Raji (cell line): ENCODE results near the gene RNF149.

ENCODE experiments used
- POLR2A ChIP-seq: IDR thresholded peaks from 2 replicates; pipeline ENCODE4 v1.6.1; 2011; ENCODE audit warnings: low read depth, low read length, control low read depth; ENCODE audit not compliant: insufficient read depth

Gene RNF149

DNA sequence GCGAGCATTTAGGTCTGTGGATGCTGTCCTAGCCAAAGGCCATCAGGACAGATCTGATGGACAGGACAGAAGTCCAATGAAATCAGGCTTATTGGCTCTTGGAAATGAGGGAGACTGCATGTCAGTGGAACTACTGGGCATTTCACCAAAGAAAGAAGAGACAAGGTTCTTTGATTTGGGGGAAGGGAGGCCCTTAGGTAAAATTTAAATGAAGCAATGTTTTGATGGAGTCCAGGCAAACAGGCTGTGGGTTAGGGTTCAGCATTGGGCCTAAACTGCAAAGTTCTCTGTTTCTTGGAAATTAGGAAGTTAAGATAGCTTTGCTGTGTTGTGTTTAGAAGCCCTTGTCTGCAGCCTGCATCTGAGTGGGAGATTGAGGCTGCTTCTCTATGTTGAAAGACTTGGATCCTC is 31.6 kb upstream of the RNF149 start:
- TF ChIP-seq POLR2A, result no peak

DNA sequence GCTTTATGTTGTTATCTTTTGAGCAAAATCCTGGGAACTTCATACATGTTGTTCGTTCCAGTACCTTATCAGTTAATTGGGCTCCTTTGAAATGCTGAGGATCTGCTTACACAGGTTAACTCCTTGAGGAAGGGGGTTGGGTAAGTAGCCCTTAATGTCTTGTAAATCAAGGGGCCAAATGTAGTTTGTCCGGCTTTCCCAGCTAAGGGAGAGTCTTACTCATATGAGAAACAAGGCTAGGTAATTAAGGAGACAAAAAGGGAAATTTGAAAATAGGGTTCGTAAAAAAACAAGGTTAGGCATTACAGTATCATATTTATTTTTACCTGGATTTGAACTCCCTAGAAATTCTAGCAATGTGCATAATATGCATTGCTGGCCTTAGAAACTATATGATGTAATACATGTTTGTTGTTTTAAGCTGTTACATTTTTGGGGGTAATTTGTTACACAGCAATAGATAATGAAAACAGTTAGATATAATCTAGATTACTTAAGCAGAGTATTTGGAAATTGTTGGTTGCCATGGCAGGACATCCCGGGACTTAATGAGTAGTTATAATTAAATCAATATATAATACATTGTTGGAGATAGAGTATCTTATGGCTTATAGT is 30.9 kb upstream of the RNF149 start:
- TF ChIP-seq POLR2A, result no peak

DNA sequence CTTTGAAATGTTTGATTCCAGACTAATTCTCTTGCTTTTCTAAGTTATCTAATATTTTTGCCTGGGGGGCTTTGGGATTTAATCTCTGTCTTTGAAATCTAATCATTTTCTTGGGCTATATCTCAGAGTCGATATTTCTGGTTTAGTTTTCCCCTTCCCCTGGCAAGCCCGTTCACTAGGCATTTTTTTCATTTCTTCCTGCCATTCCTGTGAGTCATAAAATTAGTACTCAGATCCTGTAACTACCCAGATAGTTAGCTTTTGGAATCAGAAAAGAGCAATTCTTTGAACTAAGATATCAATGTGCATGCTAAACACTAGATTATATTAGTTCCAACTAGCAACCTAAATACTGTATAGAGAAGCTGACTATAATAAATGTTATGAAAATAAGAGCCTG is 29.4 kb upstream of the RNF149 start:
- no peak for TF ChIP-seq POLR2A

DNA sequence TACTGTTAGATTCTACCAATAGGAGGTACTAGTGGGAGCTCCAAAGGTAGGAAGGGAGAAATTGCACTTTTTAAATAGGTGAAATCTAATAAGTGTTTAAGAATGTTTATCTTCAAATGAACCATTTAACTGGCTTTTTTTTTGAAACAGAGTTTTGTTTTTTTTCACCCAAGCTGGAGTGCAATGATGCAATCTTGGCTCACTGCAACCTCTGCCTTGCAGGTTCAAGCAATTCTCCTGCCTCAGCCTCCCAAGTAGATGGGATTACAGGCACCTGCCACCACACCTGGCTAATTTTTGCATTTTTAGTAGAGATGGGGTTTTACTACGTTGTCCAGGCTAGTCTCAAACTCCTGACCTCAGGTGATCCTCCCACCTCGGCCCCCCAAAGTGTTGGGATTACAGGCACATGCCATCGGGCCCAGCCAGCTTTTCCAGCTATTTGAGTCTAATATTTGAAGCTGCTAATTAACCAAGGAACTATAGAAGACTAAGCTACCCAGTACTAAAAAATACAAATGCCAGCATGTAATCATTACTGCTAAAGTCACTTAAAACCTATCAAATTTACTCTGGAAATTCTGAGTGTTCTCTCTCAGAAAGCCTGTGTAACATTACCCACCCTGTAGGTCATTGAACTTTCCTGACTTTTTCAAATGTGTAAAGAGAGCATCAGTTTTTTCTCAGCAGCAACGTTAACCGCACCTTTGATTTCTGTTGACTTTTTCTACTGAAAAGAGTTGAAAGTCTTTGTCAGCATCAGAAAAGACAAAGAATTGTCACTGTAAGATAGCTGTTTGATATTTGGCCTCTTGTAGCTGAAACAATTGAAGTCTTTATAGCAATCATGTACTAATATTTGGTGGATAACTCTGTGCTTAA is 24.6 kb upstream of the RNF149 start:
- no peak for TF ChIP-seq POLR2A

DNA sequence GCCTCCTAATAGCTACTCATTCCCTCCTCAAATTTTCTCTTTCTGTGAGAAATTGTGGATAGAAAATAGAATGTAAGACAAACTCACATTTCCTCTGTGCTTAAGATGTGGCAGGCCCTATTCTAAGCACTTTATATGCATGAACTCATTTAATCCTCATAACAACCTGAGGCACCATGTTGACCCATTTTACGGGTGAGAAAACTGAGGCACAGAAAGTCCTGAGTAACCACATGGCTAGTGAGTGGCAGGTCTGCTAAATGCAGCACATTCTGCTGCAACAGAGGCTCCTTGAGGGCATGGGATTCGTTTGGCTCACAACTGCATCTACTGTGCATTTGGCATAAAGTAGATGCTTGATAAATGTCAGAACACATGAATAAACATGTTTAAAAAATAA is 22.7 kb upstream of the RNF149 start:
- no peak for TF ChIP-seq POLR2A

DNA sequence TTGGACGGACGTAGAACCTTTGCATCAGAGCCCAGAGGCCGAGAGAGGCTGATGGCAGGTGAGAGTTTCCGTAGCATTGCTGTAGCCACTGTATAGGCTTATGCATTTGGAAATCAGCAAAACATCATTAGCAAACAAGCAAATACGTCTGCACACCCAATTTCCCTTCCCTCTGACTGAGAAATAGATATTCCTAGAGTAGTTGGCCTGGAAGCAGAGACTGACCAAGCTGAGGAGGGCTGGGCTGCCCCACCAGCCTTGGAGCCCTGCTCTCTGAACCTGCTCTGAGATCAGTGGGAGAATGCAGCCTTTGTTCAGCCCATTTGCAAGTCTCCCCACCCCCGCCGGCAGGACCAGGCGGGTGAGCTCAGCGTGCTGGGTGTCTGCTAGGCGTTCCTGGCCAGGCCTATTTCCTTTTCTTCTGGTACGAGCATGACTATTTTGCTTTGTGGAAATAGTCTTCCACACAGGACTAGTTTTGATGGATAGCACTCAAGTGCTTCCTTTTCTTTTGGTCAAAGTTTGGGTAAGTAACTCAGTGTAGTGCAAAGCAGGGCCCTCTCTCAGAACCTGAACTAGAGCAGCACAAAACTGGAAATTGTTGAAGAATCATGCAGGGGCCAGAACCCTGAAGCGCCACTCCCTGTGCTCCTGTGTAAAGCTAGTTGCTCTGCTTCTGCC is 21.9 kb upstream of the RNF149 start:
- TF ChIP-seq POLR2A, result no peak

DNA sequence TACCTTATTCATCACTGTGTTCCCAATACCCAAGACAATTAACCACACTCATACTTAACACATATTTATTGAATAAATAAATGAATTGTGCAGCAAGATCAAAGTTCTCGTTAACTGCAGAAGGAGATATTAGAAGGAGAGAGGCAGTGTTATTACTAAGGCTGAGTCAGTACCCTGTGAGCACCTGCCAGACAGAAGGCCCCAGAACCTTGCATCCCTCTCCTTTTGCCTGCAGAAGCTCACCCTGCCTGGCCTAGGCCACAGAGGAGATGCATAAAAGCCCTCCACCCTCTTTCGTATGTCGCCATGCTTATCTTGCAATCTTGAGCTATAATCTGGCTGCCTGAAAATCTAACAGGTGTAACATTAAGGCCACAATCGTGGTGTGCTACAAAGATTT is 20.5 kb upstream of the RNF149 start:
- TF ChIP-seq POLR2A, result no peak

DNA sequence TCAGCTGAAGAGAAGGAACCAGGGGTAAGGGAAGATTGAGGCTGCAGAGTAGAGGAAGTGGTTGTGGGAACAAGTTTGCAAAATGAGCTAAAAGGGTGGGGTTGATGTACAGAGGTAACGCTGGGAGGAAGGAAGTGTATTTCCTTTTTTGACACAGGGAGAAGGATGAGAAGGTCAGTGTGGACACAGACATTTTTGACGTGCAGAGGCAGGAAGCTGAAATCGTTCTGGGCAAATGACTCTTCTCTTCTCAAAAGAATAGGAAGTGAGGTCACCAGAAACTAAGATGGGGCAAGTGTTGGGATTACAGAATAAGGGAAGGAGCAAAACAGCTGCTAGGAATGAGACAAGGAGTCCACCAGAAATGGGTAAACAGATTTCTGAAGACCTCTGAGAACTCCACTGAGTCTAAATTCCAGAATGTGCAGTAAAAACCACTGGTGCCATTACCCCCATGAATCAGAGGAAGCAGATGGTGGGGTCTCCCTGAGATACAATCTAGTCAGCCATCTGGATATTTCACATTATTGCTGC is 20.0 kb upstream of the RNF149 start:
- TF ChIP-seq POLR2A, result no peak

DNA sequence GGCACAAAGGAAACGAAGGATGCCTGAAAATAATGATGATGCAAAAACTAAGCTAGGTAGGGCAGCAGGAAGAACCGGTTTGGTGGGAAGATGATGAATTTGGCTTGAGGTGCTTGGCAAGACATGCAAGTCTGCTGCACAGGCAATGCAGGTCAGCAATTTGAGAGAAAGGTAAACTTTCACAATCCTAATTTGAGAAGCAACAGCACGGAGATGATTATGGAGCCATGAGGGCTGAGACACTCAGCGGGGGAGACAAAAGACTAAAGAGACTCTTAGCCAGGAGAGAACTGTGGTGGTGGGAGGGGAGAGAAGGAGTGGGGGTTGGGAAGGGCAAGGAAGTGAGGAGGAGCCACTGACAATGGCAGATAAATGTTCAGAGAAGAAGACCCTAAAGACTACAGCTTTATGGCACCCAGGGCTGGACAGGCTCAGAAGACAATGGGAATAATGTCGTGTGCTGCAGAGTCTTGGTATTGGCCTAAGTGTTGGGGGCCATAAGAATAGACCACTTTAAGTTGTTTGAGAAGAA is 19.4 kb upstream of the RNF149 start:
- TF ChIP-seq POLR2A, result no peak

DNA sequence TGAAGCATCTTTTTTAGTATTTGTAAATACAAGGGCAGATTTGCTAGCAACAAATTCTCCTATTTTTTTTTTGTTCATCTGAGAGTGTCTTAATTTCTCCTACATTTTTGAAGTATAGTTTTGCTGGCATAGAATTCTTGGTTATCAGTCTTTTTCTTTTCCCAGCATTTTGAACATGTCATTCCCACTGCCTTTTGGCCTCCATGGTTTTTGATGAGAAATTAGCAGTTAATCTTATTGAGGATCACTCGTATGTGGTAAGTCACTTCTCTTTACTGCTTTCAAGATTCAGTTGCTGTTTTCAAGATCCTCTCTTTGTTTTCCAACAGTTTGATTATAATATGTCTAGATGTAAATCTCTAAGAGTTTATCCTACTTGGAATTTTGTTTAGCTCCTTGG is 16.9 kb upstream of the RNF149 start:
- TF ChIP-seq POLR2A, result no peak

DNA sequence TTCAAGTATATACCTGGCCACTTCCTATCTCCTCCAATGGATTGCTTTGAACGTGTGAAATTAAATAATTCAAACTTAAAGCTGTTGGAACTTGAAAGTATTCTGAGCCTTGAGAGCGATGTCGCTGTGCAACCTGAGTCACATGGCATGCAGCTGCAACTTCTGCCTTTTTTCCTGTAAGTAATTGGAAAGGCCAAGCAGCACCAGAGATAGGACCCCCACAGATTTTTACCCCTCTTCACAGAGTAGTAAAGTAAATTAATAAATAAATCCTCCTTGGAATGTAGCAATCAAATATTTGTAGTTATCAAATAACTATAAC is 3.2 kb upstream of the RNF149 start:
- no peak for TF ChIP-seq POLR2A

DNA sequence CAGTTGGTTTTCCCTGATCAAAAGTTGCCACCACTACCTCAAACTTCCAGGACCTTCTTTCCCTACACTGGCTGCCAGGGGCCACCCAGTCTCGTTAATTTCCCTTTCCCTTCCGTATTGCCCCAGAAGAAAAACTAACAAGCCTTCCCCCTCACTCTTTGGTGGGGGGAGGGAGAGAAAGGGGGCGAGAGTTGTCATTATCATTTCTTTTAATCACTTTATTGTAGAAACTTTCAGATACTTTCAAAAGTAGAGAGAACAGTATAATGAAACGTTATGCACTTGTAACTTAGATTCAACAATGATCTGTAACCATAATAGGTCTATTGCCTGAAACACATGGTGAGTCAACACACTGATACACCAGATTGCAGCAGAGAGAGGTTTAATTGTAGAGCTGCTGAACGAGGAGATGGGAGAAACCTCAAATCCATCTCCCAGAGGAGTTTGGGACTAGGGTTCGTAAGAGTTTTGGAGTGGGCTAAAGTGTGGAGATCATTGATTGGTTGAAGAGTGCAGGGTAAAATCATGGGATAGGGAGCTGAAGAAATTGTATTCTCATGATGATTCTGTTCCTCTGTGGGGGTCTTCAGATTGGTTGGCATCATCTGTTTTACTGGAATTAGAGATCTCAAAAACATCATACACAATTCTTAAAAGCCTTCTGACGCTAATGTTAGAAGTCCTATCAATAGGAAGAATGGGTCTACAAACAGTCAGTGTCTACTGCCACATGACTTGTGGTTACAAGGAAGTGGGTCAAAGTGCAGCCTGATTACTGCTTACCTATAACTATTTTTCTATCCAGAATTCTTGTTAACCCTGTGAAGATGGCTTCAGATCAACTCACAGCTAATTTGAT is 2.6 kb upstream of the RNF149 start:
- no peak for TF ChIP-seq POLR2A

DNA sequence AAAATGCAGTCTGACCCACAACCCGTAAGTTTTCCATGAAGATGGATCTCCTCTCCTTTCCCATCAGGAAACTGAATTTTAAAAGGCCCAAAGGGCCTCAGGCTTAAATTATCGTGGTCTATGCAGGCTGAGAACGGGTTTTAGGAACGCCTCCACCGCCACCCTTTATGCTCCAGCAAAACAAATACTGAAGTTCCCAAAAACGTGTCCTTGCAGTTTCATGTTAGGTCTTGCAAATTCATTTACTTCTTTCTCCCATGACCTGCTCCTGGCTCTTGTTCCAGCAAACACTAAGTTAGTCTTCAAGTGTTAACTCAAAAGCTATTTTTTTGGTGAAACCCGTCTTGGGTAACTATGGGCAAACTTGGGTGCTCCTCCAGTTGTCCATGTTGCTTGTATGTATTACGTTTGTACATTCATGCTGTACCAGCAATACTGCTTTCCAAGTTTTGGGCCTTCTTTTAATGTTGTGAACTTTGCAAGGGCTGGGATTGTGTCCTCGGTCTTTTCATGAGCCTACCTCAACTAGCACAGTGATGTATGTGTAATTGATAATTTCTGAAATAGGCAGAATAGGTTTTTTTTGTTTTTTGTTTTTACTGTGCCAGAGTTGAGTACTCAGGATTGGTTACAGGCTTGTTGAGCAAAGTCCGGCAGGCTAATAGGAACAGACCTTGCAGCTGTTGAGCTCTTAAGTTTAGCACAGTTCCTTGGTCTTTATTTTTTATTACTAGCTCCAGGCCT is 1.8 kb upstream of the RNF149 start:
- no peak for TF ChIP-seq POLR2A

DNA sequence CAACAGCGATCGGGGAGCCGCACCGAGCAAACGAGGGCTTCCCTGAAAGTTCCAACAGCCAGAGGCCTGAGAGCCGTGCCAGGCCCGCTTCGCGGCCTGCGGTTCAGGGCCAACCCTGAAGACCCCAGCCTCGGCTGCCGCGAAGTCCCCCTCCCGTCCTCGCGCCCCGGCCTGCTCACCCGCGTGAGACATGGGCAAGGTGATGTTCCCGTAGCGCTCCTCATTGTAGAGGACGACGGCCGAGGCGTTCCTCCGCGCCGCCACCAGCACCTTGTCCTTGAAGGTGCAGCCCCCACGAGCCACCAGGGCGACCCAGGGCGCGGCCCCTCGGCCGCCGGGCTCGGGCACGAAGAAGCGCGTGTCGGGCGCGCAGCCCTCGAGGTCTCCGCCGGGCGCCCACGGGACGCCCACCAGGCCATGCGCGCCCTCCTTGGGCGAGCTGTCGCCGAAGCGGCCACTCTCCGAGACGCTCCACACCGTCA is 510 bp downstream of the RNF149 start:
- no peak for TF ChIP-seq POLR2A

DNA sequence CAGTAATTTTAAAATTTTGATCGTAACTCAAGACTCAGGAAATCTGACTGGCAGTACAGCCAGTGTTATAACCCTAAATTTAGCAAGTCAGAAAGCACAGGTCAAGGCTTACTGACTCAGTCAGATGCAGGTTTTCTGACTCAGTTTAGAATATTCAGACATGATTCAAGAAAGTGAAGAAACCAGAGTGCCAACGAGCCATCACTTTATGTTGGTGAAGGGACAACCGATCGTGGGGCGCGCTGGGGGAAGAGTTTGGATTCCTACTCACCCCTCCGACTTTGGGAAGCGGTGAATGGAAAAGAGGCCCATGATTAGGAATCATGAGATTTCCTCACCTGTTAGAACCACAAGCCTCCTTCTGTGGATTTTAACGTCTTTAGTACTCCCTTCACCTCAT is 998 bp downstream of the RNF149 start:
- TF ChIP-seq POLR2A, result no peak

DNA sequence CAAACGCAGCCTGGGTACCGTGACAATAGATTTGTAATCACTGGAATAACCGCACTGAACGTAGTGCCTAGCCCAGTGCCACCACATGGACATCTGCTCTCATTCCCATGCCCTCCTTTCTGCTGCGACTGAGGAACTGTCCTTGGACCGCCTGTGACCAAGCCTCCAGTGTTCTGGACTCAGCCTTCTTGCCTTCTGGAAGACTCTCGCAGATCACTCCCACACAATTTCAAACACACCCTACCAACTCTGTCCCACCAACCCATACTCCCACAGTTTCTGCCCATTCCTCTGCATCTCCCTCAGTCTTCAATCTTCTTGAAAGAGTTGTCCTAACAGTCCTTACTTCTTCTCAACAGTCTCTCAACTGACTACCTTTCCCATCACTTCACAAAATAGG is 2.1 kb downstream of the RNF149 start:
- TF ChIP-seq POLR2A, result no peak
